DOHH2 (cell line): ENCODE results near the gene ACSF3.

Source experiments
- CTCF ChIP-seq: fragments of 200-600 bp; sonication (generic); IDR thresholded peaks from one replicate; pipeline ENCODE4 v1.5.1; 2014; ENCODE audit warnings: antibody characterized with exemption, mild to moderate bottlenecking, low read depth, low read length; ENCODE audit not compliant: poor library complexity, severe bottlenecking
- EZH2phosphoT487 ChIP-seq: fragments of 200-600 bp; sonication (generic); IDR thresholded peaks from 2 replicates; pipeline ENCODE4 v1.6.1; 2017; ENCODE audit warnings: borderline replicate concordance, mild to moderate bottlenecking, antibody characterized with exemption, low read length, moderate library complexity, mixed read lengths

DNA sequence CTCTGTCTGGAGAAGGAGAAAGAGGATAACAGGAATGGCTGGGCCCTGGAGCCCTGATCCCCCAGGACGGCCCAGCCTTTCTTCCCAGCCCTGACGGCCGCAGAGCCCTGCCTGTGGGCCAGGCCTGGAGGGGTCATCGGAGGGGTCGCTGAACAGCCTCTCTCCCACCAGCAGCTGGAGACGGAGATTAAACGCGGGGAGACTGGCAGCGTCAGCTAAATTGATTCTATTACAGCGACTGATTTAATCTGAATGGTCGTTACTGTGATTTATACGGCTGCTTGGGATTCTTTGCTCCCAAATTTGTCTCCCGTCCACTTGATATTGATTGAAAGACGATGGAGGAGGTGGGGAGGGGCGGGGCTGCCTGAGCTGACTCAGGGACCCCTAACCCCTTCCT, 70.8 kb downstream of the ACSF3 start:
- TF ChIP-seq CTCF = no peak
- TF ChIP-seq EZH2phosphoT487 = no peak
